ENCODE measurements around the gene KCNAB1. TPM values are rescaled to one million over a fixed set of nuclear protein-coding genes. Genes with fewer than 3 reads are reported as not detected.

Gene KCNAB1
- total RNA-seq, 1 experiment from 2014 or later: 1.4 TPM

DNA sequence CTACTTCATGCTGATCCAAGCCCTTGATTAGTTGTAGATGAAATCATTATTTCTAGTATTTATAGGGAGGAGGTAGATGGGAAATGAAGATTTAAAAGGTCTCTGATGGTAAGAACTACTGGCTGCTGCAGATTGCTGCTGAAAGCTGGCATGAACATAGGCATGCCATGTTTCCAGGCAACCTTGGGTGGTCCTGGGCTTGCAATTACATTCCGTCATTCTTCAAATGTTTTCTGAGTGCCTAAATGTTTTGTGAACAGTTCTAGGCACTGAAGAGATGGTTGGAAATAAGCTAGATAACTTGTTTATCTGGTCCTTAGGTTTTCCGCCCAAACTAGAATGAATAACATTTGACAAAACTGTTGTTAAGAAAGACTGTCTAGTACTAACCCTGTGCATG is 95.8 kb downstream of the KCNAB1 start:
- Histone ChIP-seq H3F3A (ENCODE audit: insufficient read depth, low read depth) (no peaks in the 10 kb centered on the region), H3K79me2 (ENCODE audit: low read depth) (no peaks in the 10 kb centered on the region), H3K27me3 (ENCODE audit: insufficient read depth, low read depth) (no peaks in the 10 kb centered on the region), H3K9me2 (ENCODE audit: insufficient read depth) (no peaks in the 10 kb centered on the region), H4K20me1 (ENCODE audit: insufficient read depth) (no peaks in the 10 kb centered on the region), H3K4me1 (replicated peaks; ENCODE audit: insufficient read depth) (peaks cover 11% of the 10 kb centered on the region), H3K9me3 (ENCODE audit: insufficient read depth, low read depth) (no peaks in the 10 kb centered on the region), H3K36me3 (ENCODE audit: low read depth) (no peaks in the 10 kb centered on the region), H2AFZ (no peak overlapping the region), H3K27ac (no peak overlapping the region), H3K4me2 (no peak overlapping the region), H3K4me3 (no peak overlapping the region)
- intact Hi-C loops (cut with micrococcal nuclease; ENCODE audit: unreplicated experiment): no loop called here
- BruUV-seq (replicated peaks): no TSS peak
- POLR2A ChIA-PET (ENCODE audit: unreplicated experiment): no interaction called here
- no peak for DNase-seq
- CTCF ChIA-PET: no interaction called here
- TF ChIP-seq CTCF (conservative IDR thresholded peaks at IDR 0.05) (no peak), EZH2 (IDR thresholded peaks at IDR 0.05; ENCODE audit: low read depth) (no peak)

DNA sequence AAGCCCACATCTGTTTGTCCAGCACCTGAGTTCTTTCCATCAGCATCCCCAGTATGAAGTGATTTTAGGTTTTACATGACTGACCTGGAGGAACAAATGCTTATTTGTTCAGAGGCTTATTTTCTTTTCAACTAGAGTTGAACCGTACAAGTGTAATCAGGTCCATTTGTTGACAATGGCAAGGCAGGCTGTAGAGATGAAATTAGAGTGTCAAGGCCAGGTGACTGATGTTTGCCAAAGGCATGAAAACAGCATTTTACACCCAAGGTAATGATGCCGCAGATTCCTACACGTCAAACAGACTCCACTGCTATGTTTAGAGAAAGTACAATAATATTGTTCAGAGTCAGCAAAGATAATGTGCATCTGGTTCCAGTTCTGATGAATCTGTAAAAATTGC is 96.5 kb downstream of the KCNAB1 start:
- TF ChIP-seq CTCF (conservative IDR thresholded peaks at IDR 0.05): no peak
- TF ChIP-seq EZH2 (IDR thresholded peaks at IDR 0.05; ENCODE audit: low read depth): no peak
- ChIA-PET CTCF (no interaction called here), POLR2A (ENCODE audit: unreplicated experiment) (no interaction called here)
- DNase-seq: no peak
- no peaks in the 10 kb centered on the region for H3K9me2 ChIP-seq (ENCODE audit: insufficient read depth)
- no peak overlapping the region for H2AFZ ChIP-seq
- peaks cover 11% of the 10 kb centered on the region for H3K4me1 ChIP-seq (replicated peaks; ENCODE audit: insufficient read depth)
- H3K36me3 ChIP-seq (ENCODE audit: low read depth): no peaks in the 10 kb centered on the region
- H3K27me3 ChIP-seq (ENCODE audit: insufficient read depth, low read depth): no peaks in the 10 kb centered on the region
- intact Hi-C loops (cut with micrococcal nuclease; ENCODE audit: unreplicated experiment): no loop called here
- H3K4me3 ChIP-seq: no peak overlapping the region
- H3K9me3 ChIP-seq (ENCODE audit: insufficient read depth, low read depth): no peaks in the 10 kb centered on the region
- no peak overlapping the region for H3K4me2 ChIP-seq
- no peaks in the 10 kb centered on the region for H3F3A ChIP-seq (ENCODE audit: insufficient read depth, low read depth)
- H3K27ac ChIP-seq: no peak overlapping the region
- no peaks in the 10 kb centered on the region for H3K79me2 ChIP-seq (ENCODE audit: low read depth)
- BruUV-seq (replicated peaks): no TSS peak
- no peaks in the 10 kb centered on the region for H4K20me1 ChIP-seq (ENCODE audit: insufficient read depth)

DNA sequence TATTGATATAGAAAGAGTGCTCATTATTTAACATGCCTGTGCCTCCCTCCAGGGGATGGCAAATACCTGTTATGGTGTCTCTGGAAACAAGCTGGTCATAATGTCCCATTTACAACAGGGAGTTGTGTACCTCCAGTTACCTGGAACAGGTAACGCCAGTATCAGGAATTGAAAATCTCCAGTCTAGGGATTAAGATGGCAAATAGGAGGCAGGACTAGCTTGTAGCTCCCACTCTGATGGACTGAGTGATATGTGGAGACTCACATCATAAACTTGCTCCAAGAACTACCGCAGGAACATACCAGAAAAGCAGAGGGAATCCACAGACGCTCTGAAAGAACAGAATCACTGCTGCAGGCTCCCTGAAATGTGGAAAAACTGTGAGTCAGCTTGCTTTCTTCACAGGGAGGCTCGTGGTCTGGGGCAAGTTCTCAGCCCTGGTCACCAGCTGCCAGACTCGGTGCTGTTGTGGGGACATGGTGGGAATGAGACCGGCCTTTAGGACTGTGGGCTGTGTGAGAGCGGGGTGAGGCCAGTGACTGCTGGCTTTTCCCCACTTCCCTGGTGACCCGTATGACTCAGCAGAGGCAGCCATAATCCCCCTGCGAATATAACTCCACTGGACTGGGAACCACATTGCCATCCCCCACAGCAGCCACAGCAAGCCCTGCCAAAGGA is 97.4 kb downstream of the KCNAB1 start:
- Histone ChIP-seq H3K79me2 (ENCODE audit: low read depth) (no peaks in the 10 kb centered on the region), H4K20me1 (ENCODE audit: insufficient read depth) (no peaks in the 10 kb centered on the region), H3K9me3 (ENCODE audit: insufficient read depth, low read depth) (no peaks in the 10 kb centered on the region), H3K27me3 (ENCODE audit: insufficient read depth, low read depth) (no peaks in the 10 kb centered on the region), H3F3A (ENCODE audit: insufficient read depth, low read depth) (no peaks in the 10 kb centered on the region), H3K9me2 (ENCODE audit: insufficient read depth) (no peaks in the 10 kb centered on the region), H3K4me3 (no peak overlapping the region), H3K4me2 (peak overlapping the region; percentile 49), H3K36me3 (ENCODE audit: low read depth) (no peaks in the 10 kb centered on the region), H3K27ac (peak overlapping the region; percentile 9; the same call in 1 of the 2 replicates), H2AFZ (peak overlapping the region; percentile 67; the same call in 1 of the 2 replicates), H3K4me1 (replicated peaks; ENCODE audit: insufficient read depth) (peaks cover 11% of the 10 kb centered on the region)
- DNase-seq: peak in 1 of 2 experiments; percentile 32
- POLR2A ChIA-PET (ENCODE audit: unreplicated experiment): interaction anchor here (0.7 kb wide), 1 partner anchor 819 kb away, joined by 9 read pairs; no protein-coding TSS in a partner anchor
- intact Hi-C loops (cut with micrococcal nuclease; ENCODE audit: unreplicated experiment): no loop called here
- BruUV-seq (replicated peaks): no TSS peak
- CTCF ChIA-PET: no interaction called here
- TF ChIP-seq EZH2 (IDR thresholded peaks at IDR 0.05; ENCODE audit: low read depth) (no peak), CTCF (conservative IDR thresholded peaks at IDR 0.05) (no peak)

All from PC-9 (cell line).